ENCODE data around the gene NFIB. TPM values are rescaled to one million over a fixed set of nuclear protein-coding genes. Genes with fewer than 3 reads are reported as not detected.

The NFIB gene
- total and polyA plus RNA-seq, 10 of the 15 experiments (the other 5 are each of a cell fraction or from before 2014, with no cell fraction given) = under 0.01 to 0.19 (median 0.05) TPM; not detected in 3

GRCh38 chr9:14164908-14165307 lies 149.0 kb downstream of the NFIB start:
- no peaks in the 10 kb centered on the region for H3K79me2 ChIP-seq (ENCODE audit: control insufficient read depth, insufficient read depth, low read length)
- H3K27ac ChIP-seq (ENCODE audit: control insufficient read depth, insufficient read depth) = no peak overlapping the region
- RAD21 ChIA-PET (ENCODE audit: unreplicated experiment) = no interaction called here
- POLR2A ChIA-PET = no interaction called here
- CTCF ChIA-PET = no interaction called here
- TF ChIP-seq CBX5 (IDR thresholded peaks at IDR 0.05; ENCODE audit: low read depth) (no peak), KAT2A (conservative IDR thresholded peaks at IDR 0.05; ENCODE audit: control insufficient read depth, low read depth, low read length) (no peak), TCF7 (IDR thresholded peaks at IDR 0.05; ENCODE audit: borderline replicate concordance) (no peak), HDAC6 (IDR thresholded peaks at IDR 0.05; ENCODE audit: unreplicated experiment) (no peak), EZH2 (IDR thresholded peaks at IDR 0.05; ENCODE audit: borderline replicate concordance, control insufficient read depth, low read depth, low read length) (no peak), MEF2A (IDR thresholded peaks at IDR 0.05; ENCODE audit: insufficient read depth, low read depth, low read length) (no peak), MTA2 (IDR thresholded peaks at IDR 0.05; ENCODE audit: low read depth) (no peak), BACH1 (IDR thresholded peaks at IDR 0.05; ENCODE audit: borderline replicate concordance) (no peak), RB1 (IDR thresholded peaks at IDR 0.05; ENCODE audit: borderline replicate concordance) (no peak), ZZZ3 (IDR thresholded peaks at IDR 0.05; ENCODE audit: control insufficient read depth, insufficient read length, low read depth) (no peak), NRF1 (conservative IDR thresholded peaks at IDR 0.05; ENCODE audit: low read depth, low read length) (no peak), POLR2AphosphoS2 (IDR thresholded peaks at IDR 0.05; ENCODE audit: low read depth, low read length) (no peak), BCL3 (IDR thresholded peaks at IDR 0.05; ENCODE audit: borderline replicate concordance, insufficient read depth, low read depth, low read length, poor library complexity, severe bottlenecking) (no peak), SP1 (IDR thresholded peaks at IDR 0.05; ENCODE audit: low read depth, low read length) (no peak), GABPA (IDR thresholded peaks at IDR 0.05; ENCODE audit: low read depth) (no peak), TCF12 (IDR thresholded peaks at IDR 0.05; ENCODE audit: low read depth, low read length) (no peak)
- TF ChIP-seq, protein P1, sequence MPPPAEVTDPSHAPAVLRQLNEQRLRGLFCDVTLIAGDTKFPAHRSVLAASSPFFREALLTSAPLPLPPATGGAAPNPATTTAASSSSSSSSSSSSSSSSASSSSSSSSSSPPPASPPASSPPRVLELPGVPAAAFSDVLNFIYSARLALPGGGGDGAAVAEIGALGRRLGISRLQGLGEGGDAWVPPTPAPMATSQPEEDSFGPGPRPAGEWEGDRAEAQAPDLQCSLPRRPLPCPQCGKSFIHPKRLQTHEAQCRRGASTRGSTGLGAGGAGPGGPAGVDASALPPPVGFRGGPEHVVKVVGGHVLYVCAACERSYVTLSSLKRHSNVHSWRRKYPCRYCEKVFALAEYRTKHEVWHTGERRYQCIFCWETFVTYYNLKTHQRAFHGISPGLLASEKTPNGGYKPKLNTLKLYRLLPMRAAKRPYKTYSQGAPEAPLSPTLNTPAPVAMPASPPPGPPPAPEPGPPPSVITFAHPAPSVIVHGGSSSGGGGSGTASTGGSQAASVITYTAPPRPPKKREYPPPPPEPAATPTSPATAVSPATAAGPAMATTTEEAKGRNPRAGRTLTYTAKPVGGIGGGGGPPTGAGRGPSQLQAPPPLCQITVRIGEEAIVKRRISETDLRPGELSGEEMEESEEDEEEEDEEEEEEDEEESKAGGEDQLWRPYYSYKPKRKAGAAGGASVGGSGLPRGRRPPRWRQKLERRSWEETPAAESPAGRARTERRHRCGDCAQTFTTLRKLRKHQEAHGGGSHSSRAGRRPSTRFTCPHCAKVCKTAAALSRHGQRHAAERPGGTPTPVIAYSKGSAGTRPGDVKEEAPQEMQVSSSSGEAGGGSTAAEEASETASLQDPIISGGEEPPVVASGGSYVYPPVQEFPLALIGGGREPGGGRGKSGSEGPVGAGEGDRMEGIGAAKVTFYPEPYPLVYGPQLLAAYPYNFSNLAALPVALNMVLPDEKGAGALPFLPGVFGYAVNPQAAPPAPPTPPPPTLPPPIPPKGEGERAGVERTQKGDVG (CRISPR knock-in tag; IDR thresholded peaks at IDR 0.05) = no peak
- TF ChIP-seq, protein P2, sequence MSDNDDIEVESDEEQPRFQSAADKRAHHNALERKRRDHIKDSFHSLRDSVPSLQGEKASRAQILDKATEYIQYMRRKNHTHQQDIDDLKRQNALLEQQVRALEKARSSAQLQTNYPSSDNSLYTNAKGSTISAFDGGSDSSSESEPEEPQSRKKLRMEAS (IDR thresholded peaks at IDR 0.05; ENCODE audit: low read depth, low read length) = no peak
- WGBS (ENCODE audit: insufficient coverage, insufficient replicate concordance, low lambda C conversion rate, missing lambda C conversion rate) = 0% methylated on average over 1 of the region's 1 CpG
- FAIRE-seq = no peak
- SMC1A ChIA-PET (ENCODE audit: uncharacterized antibody, unreplicated experiment) = no interaction called here
- in situ Hi-C loops (cut with MboI) (no loop called here), intact Hi-C loops (cut with micrococcal nuclease; ENCODE audit: unreplicated experiment) (no loop called here)
- no peaks in the 10 kb centered on the region for H3K9me3 ChIP-seq (replicated peaks; ENCODE audit: control insufficient read depth, insufficient read depth, low read length)
- no TSS peak for BruUV-seq (replicated peaks)
- no peaks in the 10 kb centered on the region for H3K27me3 ChIP-seq (replicated peaks in 1 of 2; ENCODE audit: control insufficient read depth in 2 of 2, insufficient read depth in 2 of 2, low read length in 1 of 2)
- no peak for DNase-seq (ENCODE audit: low read depth, low spot score)
- no peak overlapping the region for H3K9ac ChIP-seq (ENCODE audit: control insufficient read depth, insufficient read depth, low read length)
- no peak for ATAC-seq
- H4K20me1 ChIP-seq (ENCODE audit: control insufficient read depth, insufficient read depth) = no peaks in the 10 kb centered on the region
- H3K4me1 ChIP-seq (ENCODE audit: control insufficient read depth, insufficient read depth, low read length) = no peaks in the 10 kb centered on the region
- no peak overlapping the region for H3K4me2 ChIP-seq (ENCODE audit: control insufficient read depth, insufficient read depth)
- no peak overlapping the region for H2AFZ ChIP-seq (ENCODE audit: control insufficient read depth, low read depth, low read length)
- no peak overlapping the region for H3K4me3 ChIP-seq
- no peaks in the 10 kb centered on the region for H3K36me3 ChIP-seq (ENCODE audit: control insufficient read depth in 2 of 2, insufficient read depth in 2 of 2, low read length in 1 of 2)

Measured in GM12878 (cell line).